GM21526 (cell line): ENCODE results near the gene ADRM1.

Experiments used
- ATAC-seq: cut with Tn5 transposase; IDR thresholded peaks from one replicate; pipeline ENCODE4 v1.9.1; 2021; ENCODE audit warnings: moderate library complexity; ENCODE audit not compliant: unreplicated experiment, low FRiP score

ADRM1 gene

GRCh38 chr20:62335532-62335931, 32.7 kb downstream of the ADRM1 start:
- no peak for ATAC-seq

- no peak for ATAC-seq
Observed at GRCh38 chr20:62336329-62336728, 33.5 kb downstream of the ADRM1 start.

- ATAC-seq = no peak
Observed at GRCh38 chr20:62336775-62337557, 34.2 kb downstream of the ADRM1 start.

GRCh38 chr20:62337558-62338293, 34.9 kb downstream of the ADRM1 start:
- no peak for ATAC-seq

GRCh38 chr20:62338294-62338620, 35.5 kb downstream of the ADRM1 start:
- no peak for ATAC-seq

- ATAC-seq = peak; percentile 66
Observed at GRCh38 chr20:62339647-62340062, 36.9 kb downstream of the ADRM1 start.

GRCh38 chr20:62342910-62343309, 40.1 kb downstream of the ADRM1 start:
- no peak for ATAC-seq

- no peak for ATAC-seq
Observed at GRCh38 chr20:62344092-62344491, 41.3 kb downstream of the ADRM1 start.

GRCh38 chr20:62344782-62345181, 42.0 kb downstream of the ADRM1 start:
- no peak for ATAC-seq

GRCh38 chr20:62345681-62346370, 43.0 kb downstream of the ADRM1 start:
- ATAC-seq = no peak

- no peak for ATAC-seq
Observed at GRCh38 chr20:62346398-62347150, 43.8 kb downstream of the ADRM1 start.

- ATAC-seq = no peak
Observed at GRCh38 chr20:62347151-62347404, 44.3 kb downstream of the ADRM1 start.

- no peak for ATAC-seq
Observed at GRCh38 chr20:62347445-62347844, 44.6 kb downstream of the ADRM1 start.

- no peak for ATAC-seq
Observed at GRCh38 chr20:62348604-62349003, 45.8 kb downstream of the ADRM1 start.

- ATAC-seq = no peak
Observed at GRCh38 chr20:62349556-62350097, 46.8 kb downstream of the ADRM1 start.

GRCh38 chr20:62350098-62350628, 47.4 kb downstream of the ADRM1 start:
- no peak for ATAC-seq

GRCh38 chr20:62350629-62351422, 48.0 kb downstream of the ADRM1 start:
- no peak for ATAC-seq

- ATAC-seq = no peak
Observed at GRCh38 chr20:62351469-62352401, 48.9 kb downstream of the ADRM1 start.
